Measurements from ENCODE around the gene NDRG4.

The NDRG4 gene

DNA sequence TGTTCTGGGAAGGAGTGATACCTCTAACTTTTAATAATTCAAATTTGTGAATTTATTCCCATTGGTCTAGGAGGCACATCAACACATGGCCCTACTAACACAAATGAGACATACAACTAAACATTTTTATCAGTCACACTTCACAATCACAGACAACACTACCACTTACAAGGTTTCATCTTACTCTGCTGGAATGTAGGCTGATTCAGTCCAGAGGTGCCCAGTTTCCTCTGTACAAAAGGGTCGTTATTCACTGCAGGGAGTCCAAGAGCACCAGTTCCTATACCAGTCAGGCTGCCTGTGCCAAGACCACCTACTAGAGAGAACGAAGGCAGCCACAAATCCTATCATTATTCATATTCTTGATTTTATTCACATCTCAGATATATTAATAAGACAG is 56.7 kb downstream of the NDRG4 start:
- DNase-seq = no peak
